GM13977 (cell line): ENCODE data around the gene GDAP2.

Source experiments
- DNase-seq: peaks from one replicate; pipeline ENCODE4 v3.0.0; 2012; ENCODE audit warnings: low spot score
- CTCF ChIP-seq: IDR thresholded peaks from 2 replicates; pipeline ENCODE4 v1.5.1; 2012; ENCODE audit warnings: mild to moderate bottlenecking, control low read depth; ENCODE audit not compliant: insufficient read depth; ENCODE audit errors: extremely low read depth, missing control alignments
- in situ Hi-C: fragments of 300-500 bp; cut with MboI; formaldehyde crosslinking; loops from one replicate; pipeline ENCODE4 v1.12.0; 2022; ENCODE audit warnings: low sequenced_read_pairs, low pct_unique_long_range_greater_than_20kb, mixed read lengths, inconsistent platforms; ENCODE audit not compliant: unreplicated experiment

The GDAP2 gene

GRCh38 chr1:117895482-117896114 lies 33.8 kb downstream of the GDAP2 start:
- peak; percentile 52 for DNase-seq
- TF ChIP-seq CTCF: peak; percentile 72
- in situ Hi-C loops: loop anchor here (25.0 kb wide), 1 partner anchor 383 kb away; no protein-coding TSS in a partner anchor

GRCh38 chr1:117894078-117894477 lies 35.3 kb downstream of the GDAP2 start:
- DNase-seq: no peak
- no peak for TF ChIP-seq CTCF
- in situ Hi-C loops: loop anchor here (25.0 kb wide), 1 partner anchor 382 kb away; no protein-coding TSS in a partner anchor

GRCh38 chr1:117892512-117892911 lies 36.9 kb downstream of the GDAP2 start:
- TF ChIP-seq CTCF: no peak
- no peak for DNase-seq
- in situ Hi-C loops: loop anchor here (25.0 kb wide), 1 partner anchor 380 kb away; no protein-coding TSS in a partner anchor

GRCh38 chr1:117890452-117890851 lies 39.0 kb downstream of the GDAP2 start:
- in situ Hi-C loops: loop anchor here (25.0 kb wide), 1 partner anchor 378 kb away; no protein-coding TSS in a partner anchor
- TF ChIP-seq CTCF: no peak
- DNase-seq: no peak

GRCh38 chr1:117886101-117886795 lies 43.2 kb downstream of the GDAP2 start:
- in situ Hi-C loops: loop anchor here (25.0 kb wide), 1 partner anchor 374 kb away; no protein-coding TSS in a partner anchor
- TF ChIP-seq CTCF: no peak
- no peak for DNase-seq

- DNase-seq: no peak
- in situ Hi-C loops: loop anchor here (25.0 kb wide), 1 partner anchor 371 kb away; no protein-coding TSS in a partner anchor
- no peak for TF ChIP-seq CTCF
Observed at GRCh38 chr1:117883616-117884015, 45.8 kb downstream of the GDAP2 start.
